SK-N-SH treated with all-trans-retinoic acid at 6 μM for 48 hours (cell line): Measurements from ENCODE around the gene CSTF2.

Experiments
- ATAC-seq: fragments of 200-7000 bp; cut with Tn5 transposase; 3 replicates; pipeline ENCODE4 v1.9.1; 2020; ENCODE audit warnings: mild to moderate bottlenecking, moderate library complexity
- ARNTL ChIP-seq: fragments of 450-650 bp; formaldehyde crosslinking; IDR thresholded peaks from 2 replicates; pipeline ENCODE4 v1.5.0; 2020; ENCODE audit warnings: low read depth, mild to moderate bottlenecking, moderate library complexity, borderline replicate concordance
- BACH2 ChIP-seq: fragments of 250-450 bp; sonication (Bioruptor Pico); IDR thresholded peaks from 2 replicates; pipeline ENCODE4 v1.9.0; 2021; ENCODE audit warnings: mild to moderate bottlenecking, borderline replicate concordance
- CREB5 ChIP-seq: fragments of 250-450 bp; sonication (Bioruptor Pico); IDR thresholded peaks from 2 replicates; pipeline ENCODE4 v1.5.1; 2020; ENCODE audit warnings: low read depth, mild to moderate bottlenecking, moderate library complexity
- CSDC2 ChIP-seq: fragments of 250-450 bp; sonication (Bioruptor Pico); IDR thresholded peaks from 2 replicates; pipeline ENCODE4 v1.5.0; 2020; ENCODE audit warnings: mild to moderate bottlenecking, moderate library complexity
- ESRRG ChIP-seq: fragments of 250-450 bp; sonication (Bioruptor Pico); IDR thresholded peaks from 2 replicates; pipeline ENCODE4 v1.6.1; 2021; ENCODE audit warnings: mild to moderate bottlenecking
- GLIS3 ChIP-seq: fragments of 250-450 bp; sonication (Bioruptor Pico); IDR thresholded peaks from 2 replicates; pipeline ENCODE4 v1.5.0; 2020; ENCODE audit warnings: mild to moderate bottlenecking, moderate library complexity
- ISL1 ChIP-seq: fragments of 250-450 bp; sonication (Bioruptor Pico); IDR thresholded peaks from 2 replicates; pipeline ENCODE4 v2.1.2; 2022; ENCODE audit warnings: mild to moderate bottlenecking, moderate library complexity
- PATZ1 ChIP-seq: fragments of 250-450 bp; sonication (Bioruptor Pico); IDR thresholded peaks from 2 replicates; pipeline ENCODE4 v1.8.0; 2020; ENCODE audit warnings: mild to moderate bottlenecking, moderate library complexity, borderline replicate concordance
- POU6F1 ChIP-seq: fragments of 250-450 bp; sonication (Bioruptor Pico); IDR thresholded peaks from 2 replicates; pipeline ENCODE4 v1.8.0; 2021; ENCODE audit warnings: low read depth, mild to moderate bottlenecking, moderate library complexity, borderline replicate concordance
- RARB ChIP-seq: fragments of 250-450 bp; sonication (Bioruptor Pico); IDR thresholded peaks from 2 replicates; pipeline ENCODE4 v1.8.0; 2021; ENCODE audit warnings: mild to moderate bottlenecking, moderate library complexity
- SNAI2 ChIP-seq: fragments of 250-450 bp; sonication (Bioruptor Pico); IDR thresholded peaks from 2 replicates; pipeline ENCODE4 v1.5.0; 2020; ENCODE audit warnings: mild to moderate bottlenecking, moderate library complexity
- TCF4 ChIP-seq: fragments of 250-450 bp; sonication (Bioruptor Pico); IDR thresholded peaks from 2 replicates; pipeline ENCODE4 v1.8.0; 2021; ENCODE audit warnings: mild to moderate bottlenecking, moderate library complexity, borderline replicate concordance
- TOX ChIP-seq: fragments of 250-450 bp; sonication (Bioruptor Pico); IDR thresholded peaks from 2 replicates; pipeline ENCODE4 v1.8.0; 2021; ENCODE audit warnings: mild to moderate bottlenecking, moderate library complexity, borderline replicate concordance
- TSHZ2 ChIP-seq: fragments of 250-450 bp; sonication (Bioruptor Pico); IDR thresholded peaks from 2 replicates; pipeline ENCODE4 v1.5.0; 2020; ENCODE audit warnings: mild to moderate bottlenecking, moderate library complexity
- ZC3H10 ChIP-seq: fragments of 250-450 bp; sonication (Bioruptor Pico); IDR thresholded peaks from 2 replicates; pipeline ENCODE4 v1.5.1; 2021; ENCODE audit warnings: mild to moderate bottlenecking, moderate library complexity
- ZFP3 ChIP-seq: fragments of 250-450 bp; sonication (Bioruptor Pico); IDR thresholded peaks from 2 replicates; pipeline ENCODE4 v1.5.0; 2020; ENCODE audit warnings: mild to moderate bottlenecking, moderate library complexity
- ZNF565 ChIP-seq: fragments of 450-650 bp; formaldehyde crosslinking; conservative IDR thresholded peaks from 2 replicates; pipeline ENCODE4 v1.5.0; 2020; ENCODE audit warnings: low read depth, mild to moderate bottlenecking, moderate library complexity
- ZNF70 ChIP-seq: fragments of 450-650 bp; formaldehyde crosslinking; IDR thresholded peaks from 2 replicates; pipeline ENCODE4 v1.5.0; 2020; ENCODE audit warnings: mild to moderate bottlenecking, moderate library complexity
- ZNF8 ChIP-seq: fragments of 450-650 bp; formaldehyde crosslinking; IDR thresholded peaks from 2 replicates; pipeline ENCODE4 v1.5.0; 2020; ENCODE audit warnings: mild to moderate bottlenecking, moderate library complexity

The CSTF2 gene

GRCh38 chrX:100883654-100884053, 63.5 kb downstream of the CSTF2 start:
- ATAC-seq, result no peak
- TF ChIP-seq CREB5 (CRISPR knock-in tag), result no peak
- no peak for TF ChIP-seq ZNF565 (CRISPR knock-in tag)
- no peak for TF ChIP-seq GLIS3 (CRISPR knock-in tag)
- no peak for TF ChIP-seq POU6F1
- no peak for TF ChIP-seq ZNF70 (CRISPR knock-in tag)
- TF ChIP-seq BACH2 (CRISPR knock-in tag), result no peak
- TF ChIP-seq ZFP3, result no peak
- no peak for TF ChIP-seq RARB (CRISPR knock-in tag)
- no peak for TF ChIP-seq ARNTL (CRISPR knock-in tag)
- TF ChIP-seq TOX, result no peak
- TF ChIP-seq CSDC2 (CRISPR knock-in tag), result no peak
- TF ChIP-seq SNAI2 (CRISPR knock-in tag), result no peak
- no peak for TF ChIP-seq TCF4 (CRISPR knock-in tag)
- TF ChIP-seq ZNF8 (CRISPR knock-in tag), result no peak
- TF ChIP-seq ZC3H10 (CRISPR knock-in tag), result no peak
- TF ChIP-seq ISL1 (CRISPR knock-in tag), result no peak
- no peak for TF ChIP-seq PATZ1 (CRISPR knock-in tag)
- TF ChIP-seq ESRRG (CRISPR knock-in tag), result no peak
- TF ChIP-seq TSHZ2 (CRISPR knock-in tag), result no peak
